Nucleus accumbens (tissue), 56 donors: ENCODE data around the gene PPFIA2.

ENCODE experiments used
- DNase-seq, 56 donors: peaks; one replicate each; lab custom pipeline; 2025; lab: John Stamatoyannopoulos, UW

PPFIA2 gene

DNA sequence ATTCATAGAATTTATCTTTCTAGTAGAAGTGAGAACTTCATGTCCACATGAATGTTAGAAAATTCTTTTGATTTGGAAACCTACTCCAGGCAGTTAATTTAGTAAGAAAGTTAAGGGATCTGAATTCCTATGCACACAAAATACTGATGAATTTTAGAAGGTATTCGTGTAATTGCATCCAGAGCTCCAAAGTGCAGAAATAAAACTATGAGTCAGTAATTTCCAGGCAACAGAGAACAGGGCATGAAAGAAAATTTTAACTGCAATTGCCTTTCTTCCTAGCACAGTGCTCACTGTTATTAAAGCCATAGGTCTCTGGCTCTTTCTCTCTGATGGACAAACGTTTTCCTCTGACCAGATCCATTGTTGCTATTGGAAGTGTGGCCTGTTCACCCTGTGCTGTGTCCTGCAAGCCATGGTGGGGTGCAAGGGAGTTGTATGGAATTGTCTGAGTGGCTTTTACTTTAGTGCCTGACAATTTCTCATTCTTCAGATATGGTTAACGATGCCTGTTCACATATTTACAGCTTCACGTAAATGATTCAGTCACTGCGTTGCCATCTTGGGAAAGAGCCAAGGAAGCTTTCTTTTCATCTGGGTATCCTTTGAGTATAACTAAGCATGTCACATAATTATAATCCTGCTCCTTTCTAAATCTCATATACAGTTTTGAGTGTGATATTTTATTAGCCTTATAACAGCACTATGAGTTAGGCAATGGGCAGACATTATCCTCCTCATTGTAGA is 536.1 kb downstream of the PPFIA2 start:
- peak in 1 of 56 donors; percentile 1 for DNase-seq

DNA sequence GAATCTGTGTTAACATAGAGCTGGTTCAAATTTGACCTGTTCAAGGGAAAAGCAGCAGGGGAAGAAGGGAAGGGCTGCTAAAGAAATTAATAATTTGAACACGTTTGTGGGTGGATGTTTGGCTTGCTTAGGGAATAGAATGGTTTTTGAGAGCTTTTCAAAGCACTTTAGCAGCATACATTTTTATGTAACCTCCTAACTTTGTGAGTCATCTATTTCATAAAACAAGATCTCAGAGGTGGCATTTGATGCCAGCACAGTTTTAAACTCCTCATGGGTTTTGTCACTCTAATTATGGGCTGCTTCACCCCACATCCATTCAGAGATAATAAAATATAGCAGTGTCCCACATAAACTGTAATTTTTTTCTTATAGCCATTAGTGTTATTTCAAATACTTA is 537.5 kb downstream of the PPFIA2 start:
- no peak for DNase-seq

DNA sequence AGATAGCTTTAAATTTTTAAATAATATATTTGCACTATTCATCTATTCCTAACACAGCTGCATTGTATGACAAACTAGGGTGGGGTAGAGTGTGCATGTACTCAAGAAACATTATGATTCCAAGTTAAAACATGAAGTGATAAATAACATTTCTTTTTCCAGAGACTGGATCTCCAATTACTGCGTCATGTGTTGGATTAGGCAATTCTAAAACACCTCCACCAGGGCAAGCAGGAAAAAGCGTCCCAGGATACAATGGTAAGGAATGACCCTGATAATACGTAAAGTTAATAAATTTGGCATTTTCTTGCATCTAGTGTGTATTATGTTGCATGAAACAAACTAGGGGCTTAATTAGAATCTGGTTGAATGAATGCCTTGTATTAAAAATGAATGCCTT is 542.4 kb downstream of the PPFIA2 start:
- no peak for DNase-seq

DNA sequence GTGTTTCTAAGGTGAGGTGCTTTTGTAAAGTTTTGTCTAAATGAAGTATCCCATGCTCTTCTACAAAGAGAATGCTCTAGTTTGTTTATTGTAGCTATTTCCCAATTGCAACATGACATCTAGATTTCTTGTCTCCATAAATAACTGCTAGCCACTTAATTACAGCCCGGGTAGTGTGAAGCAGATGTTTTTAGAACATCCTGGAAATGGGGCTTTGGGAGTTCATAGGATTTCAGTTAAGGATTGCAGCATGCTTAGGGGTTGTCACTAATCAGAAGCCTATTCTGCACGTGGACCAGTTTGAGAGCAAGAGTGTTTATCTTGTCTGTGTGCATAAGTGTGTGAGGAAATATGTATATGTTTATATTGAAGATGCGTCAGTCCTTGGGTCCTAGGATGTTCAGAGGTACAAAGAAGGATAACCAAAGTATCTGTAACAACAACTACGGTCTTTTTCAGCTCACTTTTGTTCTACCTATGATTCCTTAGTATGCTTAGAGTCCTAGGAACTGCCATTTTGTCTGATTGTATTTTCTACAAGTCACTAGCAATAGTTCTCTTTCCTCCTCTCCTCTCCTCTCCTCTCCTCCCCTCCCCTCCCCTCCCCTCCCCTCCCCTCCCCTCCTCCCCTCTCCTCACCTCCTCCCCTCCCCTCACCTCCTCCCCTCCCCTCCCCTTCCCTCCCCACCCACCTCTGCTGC is 546.0 kb downstream of the PPFIA2 start:
- DNase-seq, result no peak

DNA sequence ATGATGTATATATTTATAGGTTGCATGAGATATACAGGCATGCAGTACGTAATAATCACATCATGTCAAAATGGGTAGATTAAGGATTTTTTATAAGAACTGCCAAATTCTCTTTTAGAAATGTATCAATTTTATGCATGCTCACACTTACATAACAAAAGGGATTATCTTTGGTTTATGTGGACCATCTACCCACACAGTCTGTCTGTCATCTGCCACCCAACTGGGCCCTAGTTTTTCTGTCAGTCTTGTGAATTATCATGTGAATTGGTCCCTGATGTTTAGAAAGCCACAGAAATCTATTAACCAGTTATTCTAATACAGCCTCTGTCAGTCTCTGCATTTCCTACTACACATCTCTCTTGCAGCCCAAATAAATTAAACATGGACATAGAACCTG is 547.8 kb downstream of the PPFIA2 start:
- DNase-seq, result no peak

DNA sequence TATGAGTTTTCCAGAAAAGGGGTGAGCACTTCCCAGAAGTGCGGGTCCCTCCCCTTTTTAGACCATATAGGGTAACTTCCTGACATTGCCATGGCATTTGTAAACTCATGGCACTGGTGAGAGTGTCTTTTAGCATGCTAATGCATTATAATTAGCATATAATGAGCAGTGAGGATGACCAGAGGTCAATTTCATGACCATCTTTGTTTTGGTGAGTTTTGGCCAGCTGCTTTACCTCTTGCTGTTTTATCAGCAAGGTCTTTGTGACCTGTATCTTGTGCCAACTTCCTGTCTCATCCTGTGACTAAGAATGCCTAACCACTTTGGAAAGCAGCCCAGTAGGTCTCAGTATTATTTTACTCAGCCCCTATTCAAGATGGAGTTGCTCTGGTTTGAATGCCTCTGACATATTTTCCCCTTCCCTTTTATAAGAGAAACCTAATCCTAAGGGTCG is 549.4 kb downstream of the PPFIA2 start:
- DNase-seq, result peak in 1 of 56 donors; percentile 0

DNA sequence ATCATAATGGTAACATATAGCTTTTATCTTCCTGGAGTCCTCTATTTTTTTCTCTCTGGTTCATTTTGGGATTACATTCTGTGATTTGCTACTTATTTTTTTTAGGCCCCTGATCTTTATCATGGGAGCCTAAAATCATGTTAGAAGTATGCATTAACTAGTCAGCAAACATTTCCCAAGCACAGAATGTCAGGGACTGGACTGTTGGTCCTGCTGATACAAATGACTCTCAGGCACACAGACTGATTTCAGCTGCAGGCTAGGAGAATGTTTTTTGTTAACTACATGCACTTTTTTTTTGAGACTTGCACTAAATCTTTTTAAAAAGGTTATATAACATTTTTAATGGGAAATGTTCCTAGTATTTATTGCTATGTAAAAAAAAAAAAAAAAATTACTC is 550.1 kb downstream of the PPFIA2 start:
- no peak for DNase-seq

DNA sequence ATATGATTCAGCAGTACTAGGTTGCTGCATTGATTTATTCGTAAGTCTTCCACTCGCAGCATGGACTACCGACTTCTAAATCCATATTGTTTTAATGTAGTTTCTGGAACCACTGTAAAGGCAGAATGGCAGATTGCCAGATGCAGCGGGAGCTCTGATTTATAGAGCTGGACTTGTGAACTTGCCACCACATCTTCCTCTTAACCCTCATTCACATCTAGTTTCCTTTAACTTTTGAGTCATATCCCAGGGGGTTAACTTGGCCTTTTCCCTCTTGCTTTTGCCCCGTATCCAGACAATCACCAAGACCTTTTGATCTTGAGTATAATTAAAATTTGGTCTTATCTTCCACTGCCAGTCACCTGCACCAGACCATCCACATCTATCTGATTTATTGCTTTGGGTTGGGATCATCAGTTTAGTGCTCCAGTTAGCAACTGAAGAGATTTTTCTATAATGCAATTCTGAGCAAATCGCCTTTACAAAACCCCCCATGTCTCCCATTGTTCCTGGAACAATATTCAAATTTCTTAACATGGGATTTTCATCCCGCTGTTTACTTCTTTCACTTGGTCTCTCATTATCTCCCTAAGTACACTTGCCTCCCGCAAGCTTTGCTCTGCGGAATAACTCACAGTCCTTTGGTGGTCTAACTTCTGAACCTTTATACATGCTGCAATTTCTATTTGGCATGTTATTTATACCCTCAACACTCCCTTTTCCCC is 550.8 kb downstream of the PPFIA2 start:
- DNase-seq, result no peak
